ENCODE results near the gene STARD5.

DNA sequence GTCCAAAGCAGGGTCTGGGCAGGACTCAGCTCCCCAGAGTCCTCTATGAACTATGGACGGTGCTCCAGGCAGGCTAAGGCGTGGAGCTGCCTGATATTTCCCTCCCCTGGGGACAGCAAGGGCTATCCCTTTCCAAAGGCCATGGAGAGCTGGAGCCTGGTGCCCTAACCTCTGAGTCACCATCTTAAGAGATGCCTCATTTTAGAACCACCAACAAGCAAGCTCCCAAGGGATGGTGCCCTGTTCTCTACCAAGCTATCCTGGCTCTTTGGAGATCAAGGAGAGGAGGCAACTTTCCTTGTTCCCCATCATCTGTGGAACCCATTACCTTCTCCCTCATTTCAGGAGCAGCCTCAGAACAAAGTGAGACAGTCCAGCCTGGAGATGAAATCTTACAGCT lies 15.7 kb downstream of the STARD5 start:
- TF ChIP-seq, protein P1, sequence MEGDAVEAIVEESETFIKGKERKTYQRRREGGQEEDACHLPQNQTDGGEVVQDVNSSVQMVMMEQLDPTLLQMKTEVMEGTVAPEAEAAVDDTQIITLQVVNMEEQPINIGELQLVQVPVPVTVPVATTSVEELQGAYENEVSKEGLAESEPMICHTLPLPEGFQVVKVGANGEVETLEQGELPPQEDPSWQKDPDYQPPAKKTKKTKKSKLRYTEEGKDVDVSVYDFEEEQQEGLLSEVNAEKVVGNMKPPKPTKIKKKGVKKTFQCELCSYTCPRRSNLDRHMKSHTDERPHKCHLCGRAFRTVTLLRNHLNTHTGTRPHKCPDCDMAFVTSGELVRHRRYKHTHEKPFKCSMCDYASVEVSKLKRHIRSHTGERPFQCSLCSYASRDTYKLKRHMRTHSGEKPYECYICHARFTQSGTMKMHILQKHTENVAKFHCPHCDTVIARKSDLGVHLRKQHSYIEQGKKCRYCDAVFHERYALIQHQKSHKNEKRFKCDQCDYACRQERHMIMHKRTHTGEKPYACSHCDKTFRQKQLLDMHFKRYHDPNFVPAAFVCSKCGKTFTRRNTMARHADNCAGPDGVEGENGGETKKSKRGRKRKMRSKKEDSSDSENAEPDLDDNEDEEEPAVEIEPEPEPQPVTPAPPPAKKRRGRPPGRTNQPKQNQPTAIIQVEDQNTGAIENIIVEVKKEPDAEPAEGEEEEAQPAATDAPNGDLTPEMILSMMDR (conservative IDR thresholded peaks at IDR 0.05; ENCODE audit: low read length) = no peak
- TF ChIP-seq EZH2phosphoT487 (IDR thresholded peaks at IDR 0.05; ENCODE audit: borderline replicate concordance) = no peak
